ENCODE data around the gene RHBDF2.

Gene RHBDF2

GRCh38 chr17:76452127-76452659 is 49.0 kb downstream of the RHBDF2 start:
- peak overlapping the region; percentile 58 for H3K4me3 ChIP-seq (ENCODE audit: low read depth, low read length)
- TF ChIP-seq CTCF (IDR thresholded peaks at IDR 0.05; ENCODE audit: low read depth, low read length, missing control alignments), result no peak
- DNase-seq (ENCODE audit: low read depth), result no peak

- DNase-seq (ENCODE audit: low read depth), result no peak
- TF ChIP-seq CTCF (IDR thresholded peaks at IDR 0.05; ENCODE audit: low read depth, low read length, missing control alignments), result no peak
- H3K4me3 ChIP-seq (ENCODE audit: low read depth, low read length), result peak overlapping the region; percentile 58
These were observed 49.7 kb downstream of the RHBDF2 start for GRCh38 chr17:76451506-76451905.

- no peak for DNase-seq (ENCODE audit: low read depth)
- TF ChIP-seq CTCF (IDR thresholded peaks at IDR 0.05; ENCODE audit: low read depth, low read length, missing control alignments), result no peak
- no peak overlapping the region for H3K4me3 ChIP-seq (ENCODE audit: low read depth, low read length)
These were observed 52.1 kb downstream of the RHBDF2 start for GRCh38 chr17:76449126-76449525.

- H3K4me3 ChIP-seq (ENCODE audit: low read depth, low read length), result no peak overlapping the region
- no peak for DNase-seq (ENCODE audit: low read depth)
- TF ChIP-seq CTCF (IDR thresholded peaks at IDR 0.05; ENCODE audit: low read depth, low read length, missing control alignments), result no peak
These were observed 53.1 kb downstream of the RHBDF2 start for GRCh38 chr17:76447931-76448652.

GRCh38 chr17:76446449-76447231 is 54.6 kb downstream of the RHBDF2 start:
- DNase-seq (ENCODE audit: low read depth), result no peak
- no peak for TF ChIP-seq CTCF (IDR thresholded peaks at IDR 0.05; ENCODE audit: low read depth, low read length, missing control alignments)
- H3K4me3 ChIP-seq (ENCODE audit: low read depth, low read length), result no peak overlapping the region

GRCh38 chr17:76445697-76446448 is 55.4 kb downstream of the RHBDF2 start:
- TF ChIP-seq CTCF (IDR thresholded peaks at IDR 0.05; ENCODE audit: low read depth, low read length, missing control alignments), result no peak
- no peak overlapping the region for H3K4me3 ChIP-seq (ENCODE audit: low read depth, low read length)
- DNase-seq (ENCODE audit: low read depth), result no peak
